Fibroblast of lung (primary cell): ENCODE data around the gene KIF16B. TPM values are rescaled to one million over a fixed set of nuclear protein-coding genes. Genes with fewer than 3 reads are reported as not detected.

Experiments used
- DNase-seq, 2 donors: peaks; one replicate each; pipeline versions ENCODE4 v3.0.0 to v3.0.0-alpha.2; 2010; ENCODE audit warnings: low read depth in 2 of 2
- H2AFZ ChIP-seq: 2 replicates; pipeline ENCODE4 v1.5.1; 2012; ENCODE audit warnings: low read length, control low read depth, inconsistent platforms
- H3K27ac ChIP-seq: 2 replicates; pipeline ENCODE4 v1.5.1; 2011; ENCODE audit warnings: low read length, control low read depth; ENCODE audit not compliant: insufficient read depth
- H3K27me3 ChIP-seq: 2 replicates; pipeline ENCODE4 v1.5.1; 2011; ENCODE audit warnings: mild to moderate bottlenecking, low read length; ENCODE audit not compliant: control insufficient read depth, insufficient read depth
- H3K36me3 ChIP-seq: 2 replicates; pipeline ENCODE4 v1.5.1; 2011; ENCODE audit warnings: low read length; ENCODE audit not compliant: control insufficient read depth, insufficient read depth
- H3K4me1 ChIP-seq: 2 replicates; pipeline ENCODE4 v1.5.1; 2011; ENCODE audit warnings: low read length; ENCODE audit not compliant: control insufficient read depth, insufficient read depth; ENCODE audit errors: extremely low read depth
- H3K4me2 ChIP-seq: 2 replicates; pipeline ENCODE4 v1.5.1; 2011; ENCODE audit warnings: low read length, control low read depth; ENCODE audit not compliant: insufficient read depth; ENCODE audit errors: extremely low read depth
- H3K4me3 ChIP-seq, 4 experiments: fragments of 200-600 bp in 1 of 4; sonication (generic) in 1 of 4; replicated peaks in 1 of 4; 2 replicates each; pipeline ENCODE4 v1.5.1; 2011 to 2016; ENCODE audit warnings: low read length in 4 of 4, low read depth in 3 of 4, mild to moderate bottlenecking in 3 of 4, control low read depth in 2 of 4, inconsistent platforms in 1 of 4, mixed read lengths in 1 of 4; ENCODE audit not compliant: insufficient read depth in 1 of 4; ENCODE audit errors: control extremely low read depth in 1 of 4
- H3K79me2 ChIP-seq: 2 replicates; pipeline ENCODE4 v1.5.1; 2012; ENCODE audit warnings: mild to moderate bottlenecking, low read length, inconsistent platforms; ENCODE audit not compliant: control insufficient read depth, insufficient read depth
- H3K9ac ChIP-seq: 2 replicates; pipeline ENCODE4 v1.5.1; 2011; ENCODE audit warnings: mild to moderate bottlenecking, low read length, control low read depth; ENCODE audit not compliant: insufficient read depth
- H3K9me3 ChIP-seq: 2 replicates; pipeline ENCODE4 v1.5.1; 2012; ENCODE audit warnings: low read depth, low read length; ENCODE audit not compliant: control insufficient read depth, insufficient read depth
- H4K20me1 ChIP-seq: 2 replicates; pipeline ENCODE4 v1.5.1; 2011; ENCODE audit warnings: low read length; ENCODE audit not compliant: control insufficient read depth, insufficient read depth; ENCODE audit errors: extremely low read depth
- EZH2 ChIP-seq: IDR thresholded peaks from 2 replicates; pipeline ENCODE4 v1.5.1; 2012; ENCODE audit warnings: low read length, control low read depth, mild to moderate bottlenecking; ENCODE audit errors: missing control alignments
- polyA plus RNA-seq, 2 donors: library from polyadenylated mRNA; depleted of rRNA in 1 of 2; stranded (reverse) in 1 of 2; unstranded in 1 of 2; fragments of >200 nt; gene quantifications; 2 replicates each; pipeline ENCODE4 v1.2.1, GENCODE V29; 2011 to 2012; ENCODE audit warnings: missing spikeins in 1 of 2
- total RNA-seq: library from RNA; depleted of rRNA; stranded (reverse); fragments of >200 nt; gene quantifications from 2 replicates; pipeline ENCODE4 v1.2.1, GENCODE V29; 2014
- TF ChIP-seq, protein P1 (sequence below), 2 donors: IDR thresholded peaks in 1 of 2; conservative IDR thresholded peaks in 1 of 2; 1 replicate in 1 of 2; 2 replicates in 1 of 2; pipeline ENCODE4 v1.5.1; 2011 to 2012; ENCODE audit warnings: low read length in 2 of 2, control low read depth in 1 of 2, inconsistent platforms in 1 of 2, low read depth in 1 of 2, mild to moderate bottlenecking in 1 of 2

The KIF16B gene
- total and polyA plus RNA-seq, 2 donors (not counting 1 experiment from before 2014, with no cell fraction given), result 7.7 to 17.3 TPM

DNA sequence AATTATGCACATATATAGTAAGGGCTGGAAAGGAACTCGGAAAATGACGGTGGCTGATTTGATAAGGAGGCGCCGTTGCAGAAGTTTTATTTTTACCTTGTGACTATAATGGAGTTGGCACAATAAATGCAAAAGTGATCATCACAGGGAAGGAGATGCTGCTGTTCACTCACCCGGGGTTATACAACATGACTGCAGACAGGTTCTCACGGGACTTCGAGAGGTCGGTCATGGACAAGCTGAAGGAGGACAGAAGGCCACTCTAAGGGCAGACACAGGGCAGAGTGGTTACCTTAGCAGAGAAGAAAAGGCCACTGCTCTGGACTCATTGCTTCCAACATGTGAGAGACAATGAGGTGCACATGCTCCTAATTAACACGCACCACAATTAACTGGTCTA is 168.6 kb downstream of the KIF16B start:
- no peaks in the 10 kb centered on the region for H3K27me3 ChIP-seq
- H2AFZ ChIP-seq, result no peak overlapping the region
- no peak overlapping the region for H3K27ac ChIP-seq
- no peak for TF ChIP-seq EZH2
- TF ChIP-seq, protein P1, sequence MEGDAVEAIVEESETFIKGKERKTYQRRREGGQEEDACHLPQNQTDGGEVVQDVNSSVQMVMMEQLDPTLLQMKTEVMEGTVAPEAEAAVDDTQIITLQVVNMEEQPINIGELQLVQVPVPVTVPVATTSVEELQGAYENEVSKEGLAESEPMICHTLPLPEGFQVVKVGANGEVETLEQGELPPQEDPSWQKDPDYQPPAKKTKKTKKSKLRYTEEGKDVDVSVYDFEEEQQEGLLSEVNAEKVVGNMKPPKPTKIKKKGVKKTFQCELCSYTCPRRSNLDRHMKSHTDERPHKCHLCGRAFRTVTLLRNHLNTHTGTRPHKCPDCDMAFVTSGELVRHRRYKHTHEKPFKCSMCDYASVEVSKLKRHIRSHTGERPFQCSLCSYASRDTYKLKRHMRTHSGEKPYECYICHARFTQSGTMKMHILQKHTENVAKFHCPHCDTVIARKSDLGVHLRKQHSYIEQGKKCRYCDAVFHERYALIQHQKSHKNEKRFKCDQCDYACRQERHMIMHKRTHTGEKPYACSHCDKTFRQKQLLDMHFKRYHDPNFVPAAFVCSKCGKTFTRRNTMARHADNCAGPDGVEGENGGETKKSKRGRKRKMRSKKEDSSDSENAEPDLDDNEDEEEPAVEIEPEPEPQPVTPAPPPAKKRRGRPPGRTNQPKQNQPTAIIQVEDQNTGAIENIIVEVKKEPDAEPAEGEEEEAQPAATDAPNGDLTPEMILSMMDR (conservative IDR thresholded peaks at IDR 0.05 in 1 of 2, IDR thresholded peaks at IDR 0.05 in 1 of 2; ENCODE audit: low read depth in 1 of 2, low read length in 2 of 2), result no peak
- no peaks in the 10 kb centered on the region for H3K9me3 ChIP-seq
- H3K36me3 ChIP-seq, result no peaks in the 10 kb centered on the region
- DNase-seq, result no peak
- H3K4me3 ChIP-seq, result no peak overlapping the region
- no peak overlapping the region for H3K4me2 ChIP-seq
- H3K79me2 ChIP-seq, result no peaks in the 10 kb centered on the region
- H3K4me1 ChIP-seq, result no peaks in the 10 kb centered on the region
- no peaks in the 10 kb centered on the region for H4K20me1 ChIP-seq
- no peak overlapping the region for H3K9ac ChIP-seq

DNA sequence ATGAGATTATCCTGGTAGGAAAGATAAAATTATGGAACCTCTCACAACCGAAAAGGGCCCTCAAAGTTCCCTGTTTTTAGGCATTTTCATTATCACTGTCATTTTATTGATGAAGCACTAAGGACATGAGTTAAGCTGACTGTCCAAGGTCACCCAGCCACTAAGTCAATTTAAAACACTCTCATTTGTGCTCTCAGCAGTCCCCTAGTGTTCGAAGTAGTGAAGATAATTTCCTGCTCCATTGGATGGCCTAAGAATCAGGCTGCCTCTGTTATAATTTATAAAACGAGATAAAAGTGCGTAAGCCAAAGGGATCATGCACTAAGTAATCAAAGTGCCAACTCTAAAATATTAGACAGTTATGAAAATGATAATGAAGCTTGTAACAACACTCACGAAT is 169.1 kb downstream of the KIF16B start:
- H4K20me1 ChIP-seq, result no peaks in the 10 kb centered on the region
- TF ChIP-seq, protein P1 (conservative IDR thresholded peaks at IDR 0.05 in 1 of 2, IDR thresholded peaks at IDR 0.05 in 1 of 2; ENCODE audit: low read depth in 1 of 2, low read length in 2 of 2), result no peak
- no peak for TF ChIP-seq EZH2
- no peaks in the 10 kb centered on the region for H3K36me3 ChIP-seq
- no peak for DNase-seq
- H3K4me3 ChIP-seq, result no peak overlapping the region
- H3K9me3 ChIP-seq, result no peaks in the 10 kb centered on the region
- no peaks in the 10 kb centered on the region for H3K27me3 ChIP-seq
- H2AFZ ChIP-seq, result no peak overlapping the region
- no peaks in the 10 kb centered on the region for H3K4me1 ChIP-seq
- H3K79me2 ChIP-seq, result no peaks in the 10 kb centered on the region
- no peak overlapping the region for H3K4me2 ChIP-seq
- no peak overlapping the region for H3K27ac ChIP-seq
- no peak overlapping the region for H3K9ac ChIP-seq

DNA sequence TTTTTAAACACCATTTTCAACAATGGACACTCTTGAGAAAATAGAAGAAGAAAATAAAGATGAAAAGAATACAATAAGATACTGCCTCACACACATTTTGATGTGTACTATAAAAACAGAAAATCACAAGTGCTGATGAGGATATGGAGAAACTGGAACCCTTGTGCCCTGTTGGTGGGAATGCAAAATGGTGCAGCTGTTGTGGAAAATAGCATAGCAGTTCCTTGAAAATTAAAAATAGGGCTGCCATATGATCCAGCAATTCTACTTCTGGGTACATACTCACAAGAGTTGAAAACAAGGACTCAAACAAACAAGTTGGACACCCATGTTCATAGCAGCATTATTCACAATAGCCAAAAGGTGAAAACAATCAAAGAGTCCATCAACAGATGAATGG is 173.0 kb downstream of the KIF16B start:
- Histone ChIP-seq H3K79me2 (no peaks in the 10 kb centered on the region), H3K27me3 (no peaks in the 10 kb centered on the region), H3K4me3 (no peak overlapping the region), H3K9me3 (no peaks in the 10 kb centered on the region), H3K4me1 (no peaks in the 10 kb centered on the region), H3K4me2 (no peak overlapping the region), H3K36me3 (no peaks in the 10 kb centered on the region), H2AFZ (no peak overlapping the region), H4K20me1 (no peaks in the 10 kb centered on the region), H3K9ac (no peak overlapping the region), H3K27ac (no peak overlapping the region)
- no peak for DNase-seq
- TF ChIP-seq, protein P1 (conservative IDR thresholded peaks at IDR 0.05 in 1 of 2, IDR thresholded peaks at IDR 0.05 in 1 of 2; ENCODE audit: low read depth in 1 of 2, low read length in 2 of 2), result no peak
- no peak for TF ChIP-seq EZH2
